Neural cell (in vitro differentiated cells): ENCODE results near the gene ZFYVE19. TPM values are rescaled to one million over a fixed set of nuclear protein-coding genes. Genes with fewer than 3 reads are reported as not detected.

Experiments
- H2AFZ ChIP-seq: fragments of 200-600, 300-800 bp; sonication (generic), shearing (Covaris generic); 2 replicates; pipeline ENCODE4 v1.6.0; 2014; ENCODE audit warnings: low read depth, mild to moderate bottlenecking, antibody characterized with exemption, low read length, moderate library complexity
- H3F3A ChIP-seq: fragments of 200-600 bp; shearing (Covaris generic); 2 replicates; pipeline ENCODE4 v1.6.1; 2016; ENCODE audit warnings: mild to moderate bottlenecking, moderate library complexity, mixed read lengths, antibody characterized with exemption, low read length; ENCODE audit not compliant: insufficient read depth, poor library complexity, severe bottlenecking
- H3K27ac ChIP-seq: fragments of 200-600, 300-800 bp; sonication (generic), shearing (Covaris generic); 2 replicates; pipeline ENCODE4 v1.5.1; 2014; ENCODE audit warnings: mild to moderate bottlenecking, low read length, moderate library complexity
- H3K27me3 ChIP-seq: fragments of 300-800, 200-600 bp; sonication (generic), shearing (Covaris generic); 2 replicates; pipeline ENCODE4 v1.6.0; 2014; ENCODE audit warnings: mild to moderate bottlenecking, low read depth, low read length, moderate library complexity; ENCODE audit not compliant: insufficient read depth
- H3K36me3 ChIP-seq: fragments of 300-800, 200-600 bp; sonication (generic), shearing (Covaris generic); 2 replicates; pipeline ENCODE4 v1.5.1; 2014; ENCODE audit warnings: mild to moderate bottlenecking, antibody characterized with exemption, low read length, moderate library complexity; ENCODE audit not compliant: insufficient read depth
- H3K4me2 ChIP-seq: fragments of 300-800, 200-600 bp; sonication (generic), shearing (Covaris generic); 2 replicates; pipeline ENCODE4 v1.6.0; 2014; ENCODE audit warnings: mild to moderate bottlenecking, low read length
- H3K4me3 ChIP-seq: fragments of 300-800, 200-600 bp; sonication (generic), shearing (Covaris generic); 2 replicates; pipeline ENCODE4 v1.5.1; 2014; ENCODE audit warnings: mild to moderate bottlenecking, low read length, moderate library complexity
- H3K79me2 ChIP-seq: fragments of 200-600 bp; shearing (Covaris generic); replicated peaks from 2 replicates; pipeline ENCODE4 v1.6.0; 2014; ENCODE audit warnings: mild to moderate bottlenecking, low read length, moderate library complexity; ENCODE audit not compliant: insufficient read depth
- H3K9ac ChIP-seq: fragments of 300-800, 200-600 bp; sonication (generic), shearing (Covaris generic); 2 replicates; pipeline ENCODE4 v1.6.1; 2016; ENCODE audit warnings: mild to moderate bottlenecking, low read length, mixed read lengths
- H3K9me2 ChIP-seq: fragments of 200-600 bp; shearing (Covaris generic); 2 replicates; pipeline ENCODE4 v1.6.1; 2016; ENCODE audit warnings: mild to moderate bottlenecking, low read length, mixed read lengths; ENCODE audit not compliant: insufficient read depth
- H3K9me3 ChIP-seq: fragments of 200-600, 300-800 bp; sonication (generic), shearing (Covaris generic); 2 replicates; pipeline ENCODE4 v1.6.1; 2016; ENCODE audit warnings: mild to moderate bottlenecking, mixed run types, low read length, moderate library complexity, mixed read lengths
- H4K20me1 ChIP-seq: fragments of 200-600 bp; shearing (Covaris generic); 2 replicates; pipeline ENCODE4 v1.6.1; 2016; ENCODE audit warnings: mild to moderate bottlenecking, mixed run types; ENCODE audit not compliant: insufficient read depth
- CTCF ChIP-seq: fragments of 450-650 bp; IDR thresholded peaks from 2 replicates; pipeline ENCODE4 v1.5.1; 2014; ENCODE audit warnings: antibody characterized with exemption, mild to moderate bottlenecking, moderate library complexity; ENCODE audit not compliant: poor library complexity, severe bottlenecking
- EP300 ChIP-seq: fragments of 450-650 bp; conservative IDR thresholded peaks from 2 replicates; pipeline ENCODE4 v1.6.1; 2014; ENCODE audit warnings: antibody characterized with exemption, mild to moderate bottlenecking, moderate library complexity; ENCODE audit not compliant: poor library complexity, severe bottlenecking
- EZH2 ChIP-seq: fragments of 200-600, 300-800 bp; shearing (Covaris generic), sonication (generic); IDR thresholded peaks from 2 replicates; pipeline ENCODE4 v1.6.1; 2014; ENCODE audit warnings: antibody characterized with exemption, low read length, borderline replicate concordance, mild to moderate bottlenecking; ENCODE audit not compliant: insufficient read depth, poor library complexity, severe bottlenecking
- MXI1 ChIP-seq: fragments of 450-650 bp; conservative IDR thresholded peaks from 2 replicates; pipeline ENCODE4 v1.6.1; 2014; ENCODE audit warnings: antibody characterized with exemption, mild to moderate bottlenecking; ENCODE audit not compliant: poor library complexity, severe bottlenecking
- POLR2AphosphoS5 ChIP-seq: IDR thresholded peaks from 2 replicates; pipeline ENCODE4 v1.6.1; 2012
- RAD21 ChIP-seq: fragments of 450-650 bp; conservative IDR thresholded peaks from 2 replicates; pipeline ENCODE4 v1.6.1; 2014; ENCODE audit warnings: antibody characterized with exemption, mild to moderate bottlenecking, moderate library complexity
- REST ChIP-seq: IDR thresholded peaks from 2 replicates; pipeline ENCODE4 v1.6.1; 2012; ENCODE audit warnings: borderline replicate concordance
- SMC3 ChIP-seq: fragments of 450-650 bp; conservative IDR thresholded peaks from 2 replicates; pipeline ENCODE4 v1.6.1; 2014; ENCODE audit warnings: antibody characterized with exemption, mild to moderate bottlenecking, moderate library complexity; ENCODE audit not compliant: poor library complexity
- TAF1 ChIP-seq: IDR thresholded peaks from 2 replicates; pipeline ENCODE4 v1.6.1; 2012; ENCODE audit warnings: low read depth
- polyA plus RNA-seq: library from polyadenylated mRNA; depleted of rRNA; stranded (reverse); fragments of >200 nt; gene quantifications from 2 replicates; pipeline ENCODE4 v1.2.3, GENCODE V29; 2014

ZFYVE19 gene
- polyA plus RNA-seq, 1 donor from 2014 or later, result 48.2 TPM

DNA sequence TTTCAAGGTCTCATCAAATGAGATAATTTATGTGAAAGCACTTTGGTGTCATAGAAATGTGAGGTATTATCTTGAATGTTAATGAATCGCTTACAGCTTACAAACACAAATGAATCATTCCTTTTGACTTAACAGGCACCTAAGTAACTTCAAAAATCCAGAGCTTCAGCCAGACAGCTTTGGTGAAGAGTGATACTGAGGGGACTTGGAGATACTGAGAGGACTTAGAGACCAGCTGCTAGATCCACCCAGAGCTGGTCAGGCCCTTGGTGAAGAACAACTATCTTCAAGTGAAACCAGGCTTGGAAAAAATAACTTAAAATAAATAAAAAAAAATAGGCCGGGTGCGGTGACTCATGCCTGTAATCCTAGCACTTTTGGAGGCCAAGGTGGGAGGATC is 16.2 kb upstream of the ZFYVE19 start:
- no peaks in the 10 kb centered on the region for H3K27me3 ChIP-seq
- no peaks in the 10 kb centered on the region for H3K9me3 ChIP-seq
- H3K4me2 ChIP-seq, result no peak overlapping the region
- no peaks in the 10 kb centered on the region for H3K79me2 ChIP-seq
- no peak overlapping the region for H3K9ac ChIP-seq
- no peaks in the 10 kb centered on the region for H3K9me2 ChIP-seq
- H3F3A ChIP-seq, result no peaks in the 10 kb centered on the region
- H4K20me1 ChIP-seq, result no peaks in the 10 kb centered on the region
- no peak overlapping the region for H3K27ac ChIP-seq
- no peaks in the 10 kb centered on the region for H3K36me3 ChIP-seq
- no peak overlapping the region for H2AFZ ChIP-seq
- no peak for TF ChIP-seq TAF1
- no peak overlapping the region for H3K4me3 ChIP-seq

GRCh38 chr15:40792394-40792793 is 14.5 kb upstream of the ZFYVE19 start:
- Histone ChIP-seq H3K9me3 (no peaks in the 10 kb centered on the region), H3K27me3 (no peaks in the 10 kb centered on the region), H3K4me2 (no peak overlapping the region), H3K4me3 (no peak overlapping the region), H3K79me2 (no peaks in the 10 kb centered on the region), H3F3A (no peaks in the 10 kb centered on the region), H3K36me3 (no peaks in the 10 kb centered on the region), H3K9ac (no peak overlapping the region), H4K20me1 (no peaks in the 10 kb centered on the region), H3K9me2 (no peaks in the 10 kb centered on the region), H2AFZ (no peak overlapping the region), H3K27ac (no peak overlapping the region)
- TF ChIP-seq SMC3, result no peak
- no peak for TF ChIP-seq MXI1
- TF ChIP-seq TAF1, result no peak
- no peak for TF ChIP-seq POLR2AphosphoS5
- TF ChIP-seq CTCF, result no peak
- TF ChIP-seq RAD21, result no peak
- TF ChIP-seq REST, result no peak
- TF ChIP-seq EP300, result no peak

- Histone ChIP-seq H4K20me1 (no peaks in the 10 kb centered on the region), H3K27me3 (no peaks in the 10 kb centered on the region), H3K9ac (no peak overlapping the region), H3K27ac (no peak overlapping the region), H3K79me2 (no peaks in the 10 kb centered on the region), H3K36me3 (peaks cover 3% of the 10 kb centered on the region), H2AFZ (no peak overlapping the region), H3K9me2 (no peaks in the 10 kb centered on the region), H3F3A (no peaks in the 10 kb centered on the region), H3K9me3 (no peaks in the 10 kb centered on the region), H3K4me2 (no peak overlapping the region), H3K4me3 (no peak overlapping the region)
- no peak for TF ChIP-seq SMC3
- TF ChIP-seq CTCF, result no peak
- no peak for TF ChIP-seq EP300
- TF ChIP-seq RAD21, result no peak
- no peak for TF ChIP-seq REST
- TF ChIP-seq POLR2AphosphoS5, result no peak
- TF ChIP-seq MXI1, result no peak
- no peak for TF ChIP-seq EZH2
- TF ChIP-seq TAF1, result no peak
Measured at GRCh38 chr15:40793216-40793989, 13.5 kb upstream of the ZFYVE19 start.
